A549 treated with AZD2906 at 1 μM for 4 hours (cell line): Measurements from ENCODE around the gene SEC24C. TPM values are rescaled to one million over a fixed set of nuclear protein-coding genes. Genes with fewer than 3 reads are reported as not detected.

Experiments
- total RNA-seq: library from RNA; stranded (reverse); fragments of 200-300 nt; extraction: Qiagen RNA extraction; gene quantifications from 5 replicates; pipeline ENCODE4 v1.2.3, GENCODE V29; 2022

SEC24C gene
- total RNA-seq: 50.8 to 58.8 TPM (median 56.2 TPM) in 5 replicates

GRCh38 chr10:73743905-73744663, at the start of gene SEC24C:
Gene SEC24C (plus strand): TSS chr10:73744372. CDS start chr10:73746833, 2,461 bp downstream.

GRCh38 chr10:73697675-73698159, 46.5 kb upstream of the SEC24C start, which contains the start of gene AGAP5:
Gene AGAP5 (minus strand): TSS chr10:73698109. CDS start chr10:73697755, 354 bp downstream.

GRCh38 chr10:73781879-73782748, 37.9 kb downstream of the SEC24C start, which contains the start of gene CHCHD1:
Gene CHCHD1 (plus strand): TSS chr10:73782048. CDS start chr10:73782076, 28 bp downstream.

GRCh38 chr10:73785211-73785720, 41.1 kb downstream of the SEC24C start, which contains the start of gene ZSWIM8:
Gene ZSWIM8 (plus strand): TSS chr10:73785606. CDS start chr10:73785879, 273 bp downstream.

Other genes with a start within 250 kb of the SEC24C start
- 14.8 to 17.8 TPM (median 16.6 TPM) in 5 replicates for gene PPP3CB, start 248.3 kb upstream of the SEC24C start, total RNA-seq
- 8.5 to 11.4 TPM (median 10.4 TPM) in 5 replicates for gene USP54, start 153.0 kb upstream of the SEC24C start, total RNA-seq
- 0.06 TPM in 1 of 5 replicates, not detected in the others for gene MYOZ1, start 102.9 kb upstream of the SEC24C start, total RNA-seq
- gene SYNPO2L, start 88.3 kb upstream of the SEC24C start, total RNA-seq: 0.01 to 0.03 TPM (median 0.02 TPM) in 4 of 5 replicates, not detected in the other
- gene AGAP5, start 46.3 kb upstream of the SEC24C start, total RNA-seq: 1.6 to 2.4 TPM (median 2.3 TPM) in 5 replicates
- 59.1 to 72.4 TPM (median 64.6 TPM) in 5 replicates for gene CHCHD1, start 37.7 kb downstream of the SEC24C start, total RNA-seq
- 29.4 to 42.7 TPM (median 40.2 TPM) in 5 replicates for gene ZSWIM8, start 41.2 kb downstream of the SEC24C start, total RNA-seq
- gene NDST2, start 67.2 kb downstream of the SEC24C start, total RNA-seq: 15.0 to 19.2 TPM (median 15.5 TPM) in 5 replicates
- gene CAMK2G, start 130.2 kb downstream of the SEC24C start, total RNA-seq: 16.6 to 20.5 TPM (median 18.5 TPM) in 5 replicates
- 105 to 142 TPM (median 116 TPM) in 5 replicates for gene PLAU, start 166.8 kb downstream of the SEC24C start, total RNA-seq